ENCODE results near the gene AMFR. TPM values are rescaled to one million over a fixed set of nuclear protein-coding genes. Genes with fewer than 3 reads are reported as not detected.
"Not testable (repeated sequence)": the region's sequence is repeated elsewhere in the genome, so short reads cannot be mapped to it uniquely, and the experiment has no call there.

AMFR gene
- polyA plus RNA-seq, 1 donor (not counting 4 experiments of a cell fraction or from before 2014, with no cell fraction given), result 36.9 TPM

DNA sequence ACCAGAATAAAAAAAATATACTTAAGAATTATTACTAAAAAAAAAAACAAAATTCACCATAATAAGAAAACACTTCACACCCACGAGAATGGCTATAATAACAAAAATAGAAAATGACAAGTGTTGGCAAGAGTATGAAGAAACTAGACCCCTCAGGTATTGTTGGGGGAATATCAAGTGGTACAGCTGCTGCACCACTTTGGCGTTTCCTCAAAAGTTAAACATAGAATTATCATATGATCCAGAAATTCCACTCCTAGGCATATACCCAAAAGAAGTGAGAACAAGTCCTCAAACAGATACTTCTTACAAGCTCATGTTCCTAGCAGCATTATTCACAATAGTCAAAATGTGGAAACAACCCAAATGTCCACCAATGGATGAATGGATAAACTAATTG lies 26.3 kb downstream of the AMFR start:
- Histone ChIP-seq H3K9ac (ENCODE audit: control insufficient read depth, extremely low read depth, insufficient read depth, low read length) (no peak overlapping the region), H3K27ac (ENCODE audit: control insufficient read depth, insufficient read depth, low read length) (no peak overlapping the region), H4K20me1 (ENCODE audit: control insufficient read depth, extremely low read depth, insufficient read depth, low read length) (no peaks in the 10 kb centered on the region), H3K4me2 (ENCODE audit: control insufficient read depth, extremely low read depth, insufficient read depth, low read depth, low read length) (no peak overlapping the region), H3K79me2 (ENCODE audit: control insufficient read depth, insufficient read depth, low read length) (no peaks in the 10 kb centered on the region), H2AFZ (ENCODE audit: control insufficient read depth, low read length) (no peak overlapping the region), H3K9me3 (ENCODE audit: control insufficient read depth, low read depth, low read length) (no peaks in the 10 kb centered on the region), H3K27me3 (ENCODE audit: control insufficient read depth, extremely low read depth, insufficient read depth, low read length) (no peaks in the 10 kb centered on the region), H3K4me3 (ENCODE audit: control insufficient read depth in 2 of 3, extremely low read depth in 1 of 3, insufficient read depth in 2 of 3, low read depth in 1 of 3, low read length in 3 of 3) (no peak overlapping the region), H3K4me1 (ENCODE audit: control insufficient read depth, extremely low read depth, insufficient read depth, low read length) (no peaks in the 10 kb centered on the region), H3K36me3 (ENCODE audit: control insufficient read depth in 2 of 2, extremely low read depth in 1 of 2, insufficient read depth in 2 of 2, low read length in 2 of 2) (peaks cover 11 to 26% of the 10 kb centered on the region in 2 experiments), H3K9me1 (ENCODE audit: control insufficient read depth, extremely low read depth, insufficient read depth, low read length) (no peaks in the 10 kb centered on the region)
- no peak for TF ChIP-seq EZH2 (IDR thresholded peaks at IDR 0.05; ENCODE audit: low read length)
- TF ChIP-seq, protein P1, sequence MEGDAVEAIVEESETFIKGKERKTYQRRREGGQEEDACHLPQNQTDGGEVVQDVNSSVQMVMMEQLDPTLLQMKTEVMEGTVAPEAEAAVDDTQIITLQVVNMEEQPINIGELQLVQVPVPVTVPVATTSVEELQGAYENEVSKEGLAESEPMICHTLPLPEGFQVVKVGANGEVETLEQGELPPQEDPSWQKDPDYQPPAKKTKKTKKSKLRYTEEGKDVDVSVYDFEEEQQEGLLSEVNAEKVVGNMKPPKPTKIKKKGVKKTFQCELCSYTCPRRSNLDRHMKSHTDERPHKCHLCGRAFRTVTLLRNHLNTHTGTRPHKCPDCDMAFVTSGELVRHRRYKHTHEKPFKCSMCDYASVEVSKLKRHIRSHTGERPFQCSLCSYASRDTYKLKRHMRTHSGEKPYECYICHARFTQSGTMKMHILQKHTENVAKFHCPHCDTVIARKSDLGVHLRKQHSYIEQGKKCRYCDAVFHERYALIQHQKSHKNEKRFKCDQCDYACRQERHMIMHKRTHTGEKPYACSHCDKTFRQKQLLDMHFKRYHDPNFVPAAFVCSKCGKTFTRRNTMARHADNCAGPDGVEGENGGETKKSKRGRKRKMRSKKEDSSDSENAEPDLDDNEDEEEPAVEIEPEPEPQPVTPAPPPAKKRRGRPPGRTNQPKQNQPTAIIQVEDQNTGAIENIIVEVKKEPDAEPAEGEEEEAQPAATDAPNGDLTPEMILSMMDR (optimal IDR thresholded peaks at IDR 0.05 in 1 of 3, IDR thresholded peaks at IDR 0.05 in 1 of 3, conservative IDR thresholded peaks at IDR 0.05 in 1 of 3; ENCODE audit: extremely low read depth in 1 of 3, insufficient read depth in 2 of 3, low read length in 3 of 3), result no peak
- FAIRE-seq, result no peak
- no peak for DNase-seq (ENCODE audit: low read depth, low spot score)
- dilution Hi-C loops (cut with MboI; ENCODE audit: extremely low pct_ligation_motif_present, low sequenced_read_pairs), result no loop called here

DNA sequence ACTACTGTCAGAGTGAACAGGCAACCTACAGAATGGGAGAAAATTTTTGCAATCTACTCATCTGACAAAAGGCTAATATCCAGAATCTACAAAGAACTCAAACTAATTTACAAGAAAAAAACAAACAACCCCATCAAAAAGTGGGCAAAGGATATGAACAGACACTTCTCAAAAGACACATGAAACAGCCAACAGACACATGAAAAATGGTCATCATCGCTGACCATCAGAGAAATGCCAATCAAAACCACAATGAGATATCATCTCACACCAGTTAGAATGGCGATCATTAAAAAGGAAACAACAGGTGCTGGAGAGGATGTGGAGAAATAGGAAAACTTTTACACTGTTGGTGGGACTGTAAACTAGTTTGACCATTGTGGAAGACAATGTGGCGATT lies 28.6 kb downstream of the AMFR start:
- H3K4me2 ChIP-seq (ENCODE audit: control insufficient read depth, extremely low read depth, insufficient read depth, low read depth, low read length); H3K27me3 ChIP-seq (ENCODE audit: control insufficient read depth, extremely low read depth, insufficient read depth, low read length); H3K4me1 ChIP-seq (ENCODE audit: control insufficient read depth, extremely low read depth, insufficient read depth, low read length); H3K4me3 ChIP-seq (ENCODE audit: control insufficient read depth in 2 of 3, extremely low read depth in 1 of 3, insufficient read depth in 2 of 3, low read depth in 1 of 3, low read length in 3 of 3); H3K27ac ChIP-seq (ENCODE audit: control insufficient read depth, insufficient read depth, low read length); H2AFZ ChIP-seq (ENCODE audit: control insufficient read depth, low read length); dilution Hi-C loops (cut with MboI; ENCODE audit: extremely low pct_ligation_motif_present, low sequenced_read_pairs); H3K79me2 ChIP-seq (ENCODE audit: control insufficient read depth, insufficient read depth, low read length); FAIRE-seq; DNase-seq (ENCODE audit: low read depth, low spot score); H3K9me3 ChIP-seq (ENCODE audit: control insufficient read depth, low read depth, low read length); H3K9me1 ChIP-seq (ENCODE audit: control insufficient read depth, extremely low read depth, insufficient read depth, low read length); H3K9ac ChIP-seq (ENCODE audit: control insufficient read depth, extremely low read depth, insufficient read depth, low read length); H4K20me1 ChIP-seq (ENCODE audit: control insufficient read depth, extremely low read depth, insufficient read depth, low read length): not testable (repeated sequence)
- peaks cover 8 to 16% of the 10 kb centered on the region in 2 experiments for H3K36me3 ChIP-seq (ENCODE audit: control insufficient read depth in 2 of 2, extremely low read depth in 1 of 2, insufficient read depth in 2 of 2, low read length in 2 of 2)

DNA sequence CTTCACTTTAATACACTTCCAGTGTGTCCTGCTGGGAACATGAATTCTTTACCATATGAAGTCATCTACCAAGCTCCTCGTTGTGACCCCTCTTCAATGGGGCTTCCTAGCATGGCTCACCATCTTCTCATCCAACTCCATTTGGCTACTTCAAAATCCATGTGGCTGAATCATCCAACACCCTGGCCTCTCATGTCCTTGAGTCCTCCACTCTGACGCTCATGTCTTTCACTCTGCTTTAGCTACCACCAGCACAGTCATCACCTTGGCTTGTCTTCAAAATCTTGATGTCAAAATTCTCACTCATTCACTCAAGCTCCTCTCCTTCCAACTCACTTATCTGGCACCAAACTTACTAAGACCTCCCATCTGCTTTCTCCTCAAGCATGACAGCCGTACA lies 35.8 kb downstream of the AMFR start:
- H3K4me3 ChIP-seq (ENCODE audit: control insufficient read depth in 2 of 3, extremely low read depth in 1 of 3, insufficient read depth in 2 of 3, low read depth in 1 of 3, low read length in 3 of 3), result no peak overlapping the region
- peak; percentile 38 for DNase-seq (ENCODE audit: low read depth, low spot score)
- peak; percentile 83 for FAIRE-seq
- no peak overlapping the region for H2AFZ ChIP-seq (ENCODE audit: control insufficient read depth, low read length)
- H3K9me3 ChIP-seq (ENCODE audit: control insufficient read depth, low read depth, low read length), result no peaks in the 10 kb centered on the region
- no peaks in the 10 kb centered on the region for H3K4me1 ChIP-seq (ENCODE audit: control insufficient read depth, extremely low read depth, insufficient read depth, low read length)
- no peaks in the 10 kb centered on the region for H4K20me1 ChIP-seq (ENCODE audit: control insufficient read depth, extremely low read depth, insufficient read depth, low read length)
- no peaks in the 10 kb centered on the region for H3K27me3 ChIP-seq (ENCODE audit: control insufficient read depth, extremely low read depth, insufficient read depth, low read length)
- H3K9me1 ChIP-seq (ENCODE audit: control insufficient read depth, extremely low read depth, insufficient read depth, low read length), result no peaks in the 10 kb centered on the region
- TF ChIP-seq, protein P1 (optimal IDR thresholded peaks at IDR 0.05 in 1 of 3, IDR thresholded peaks at IDR 0.05 in 1 of 3, conservative IDR thresholded peaks at IDR 0.05 in 1 of 3; ENCODE audit: extremely low read depth in 1 of 3, insufficient read depth in 2 of 3, low read length in 3 of 3), result no peak
- no peak for TF ChIP-seq EZH2 (IDR thresholded peaks at IDR 0.05; ENCODE audit: low read length)
- peaks cover 0 to 3% of the 10 kb centered on the region in 2 experiments for H3K36me3 ChIP-seq (ENCODE audit: control insufficient read depth in 2 of 2, extremely low read depth in 1 of 2, insufficient read depth in 2 of 2, low read length in 2 of 2)
- no peak overlapping the region for H3K27ac ChIP-seq (ENCODE audit: control insufficient read depth, insufficient read depth, low read length)
- dilution Hi-C loops (cut with MboI; ENCODE audit: extremely low pct_ligation_motif_present, low sequenced_read_pairs), result no loop called here
- H3K4me2 ChIP-seq (ENCODE audit: control insufficient read depth, extremely low read depth, insufficient read depth, low read depth, low read length), result no peak overlapping the region
- H3K79me2 ChIP-seq (ENCODE audit: control insufficient read depth, insufficient read depth, low read length), result no peaks in the 10 kb centered on the region
- no peak overlapping the region for H3K9ac ChIP-seq (ENCODE audit: control insufficient read depth, extremely low read depth, insufficient read depth, low read length)

All from keratinocyte (primary cell).